Osteoblast (primary cell): ENCODE measurements around the gene CCR9. TPM values are rescaled to one million over a fixed set of nuclear protein-coding genes. Genes with fewer than 3 reads are reported as not detected.

Experiments
- DNase-seq: peaks from one replicate; pipeline ENCODE4 v3.0.0; 2011; ENCODE audit warnings: low spot score, mixed read lengths; ENCODE audit not compliant: insufficient read length; ENCODE audit errors: missing footprints
- H2AFZ ChIP-seq: 2 replicates; pipeline ENCODE4 v1.6.0; 2011; ENCODE audit warnings: mild to moderate bottlenecking, low read length
- H3K27ac ChIP-seq: 2 replicates; pipeline ENCODE4 v1.5.1; 2011; ENCODE audit warnings: mild to moderate bottlenecking, low read depth, low read length, moderate library complexity
- H3K27me3 ChIP-seq: 2 replicates; pipeline ENCODE4 v1.6.0; 2012; ENCODE audit warnings: mild to moderate bottlenecking, control low read depth, inconsistent platforms, low read length, moderate library complexity; ENCODE audit not compliant: insufficient read depth
- H3K36me3 ChIP-seq: 2 replicates; pipeline ENCODE4 v1.5.1; 2011; ENCODE audit warnings: mild to moderate bottlenecking, low read length, control low read depth, moderate library complexity; ENCODE audit not compliant: insufficient read depth
- H3K4me1 ChIP-seq: 2 replicates; pipeline ENCODE4 v1.5.1; 2011; ENCODE audit warnings: mild to moderate bottlenecking, low read length, control low read depth, moderate library complexity; ENCODE audit not compliant: insufficient read depth
- H3K4me2 ChIP-seq: 2 replicates; pipeline ENCODE4 v1.6.0; 2011; ENCODE audit warnings: mild to moderate bottlenecking, low read length; ENCODE audit not compliant: insufficient read depth
- H3K4me3 ChIP-seq: fragments of 200-600 bp; sonication (generic); 3 replicates; pipeline ENCODE4 v1.5.1; 2012; ENCODE audit warnings: mild to moderate bottlenecking, low read length, inconsistent platforms; ENCODE audit not compliant: insufficient read depth
- H3K79me2 ChIP-seq: 2 replicates; pipeline ENCODE4 v1.6.0; 2012; ENCODE audit warnings: mild to moderate bottlenecking, low read length, control low read depth, inconsistent platforms; ENCODE audit not compliant: insufficient read depth
- H3K9me3 ChIP-seq: 2 replicates; pipeline ENCODE4 v1.5.1; 2011; ENCODE audit warnings: low read depth, low read length, control low read depth
- H4K20me1 ChIP-seq: 2 replicates; pipeline ENCODE4 v1.6.0; 2012; ENCODE audit warnings: mild to moderate bottlenecking, low read length, control low read depth; ENCODE audit not compliant: insufficient read depth
- total RNA-seq: library from RNA; depleted of rRNA; stranded (reverse); fragments of >200 nt; gene quantifications from 2 replicates; pipeline ENCODE4 v1.2.3, GENCODE V29; 2012
- TF ChIP-seq, protein P1 (sequence below): IDR thresholded peaks from 2 replicates; pipeline ENCODE4 v1.5.1; 2011; ENCODE audit warnings: mild to moderate bottlenecking, low read depth, low read length, moderate library complexity; ENCODE audit errors: extremely low read depth

Gene CCR9
- total RNA-seq, 1 donor, result not detected

DNA sequence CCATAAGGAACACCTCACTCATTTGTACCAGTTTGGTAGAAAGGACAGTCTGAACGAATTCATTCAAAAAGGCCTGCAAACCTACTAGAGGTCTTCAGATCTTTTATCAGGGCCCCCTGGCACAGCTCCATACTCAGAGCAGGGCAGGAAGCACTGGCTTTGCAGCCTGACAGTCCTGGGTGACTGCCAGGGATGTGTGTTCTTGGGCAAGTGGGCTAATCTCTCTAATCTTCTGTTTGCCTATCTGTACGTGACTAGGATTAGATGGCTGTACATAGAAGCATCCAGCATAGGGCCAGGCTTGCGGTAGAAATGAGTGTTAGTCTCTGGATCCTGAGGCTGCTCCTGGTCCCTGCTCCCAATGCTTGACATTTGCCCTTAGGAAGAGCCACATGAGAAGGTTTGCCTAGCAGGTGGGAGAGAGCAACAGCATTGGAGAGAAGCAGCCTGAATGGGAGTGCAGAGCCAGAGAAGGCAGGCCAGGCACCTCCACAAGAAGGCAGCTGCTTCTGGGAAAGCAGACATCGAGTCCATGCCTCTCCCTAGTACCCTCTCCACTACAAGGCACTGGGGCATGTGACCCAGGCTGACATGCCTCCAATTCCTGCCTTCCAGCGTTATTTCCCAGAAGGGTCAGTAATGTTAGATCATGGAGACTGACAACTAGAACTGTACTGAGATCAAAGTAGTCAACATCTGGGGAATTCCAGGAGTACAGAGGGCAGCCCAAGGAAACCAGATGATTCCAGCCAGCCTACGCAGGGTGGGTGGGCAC is 55.9 kb downstream of the CCR9 start:
- Histone ChIP-seq H3K4me2 (no peak overlapping the region), H3K4me3 (no peak overlapping the region), H2AFZ (no peak overlapping the region), H3K36me3 (peaks cover 7% of the 10 kb centered on the region), H3K4me1 (peaks cover 14% of the 10 kb centered on the region), H4K20me1 (peaks cover 13% of the 10 kb centered on the region), H3K27ac (no peak overlapping the region), H3K79me2 (no peaks in the 10 kb centered on the region), H3K27me3 (no peaks in the 10 kb centered on the region), H3K9me3 (no peaks in the 10 kb centered on the region)
- DNase-seq, result no peak
- TF ChIP-seq, protein P1, sequence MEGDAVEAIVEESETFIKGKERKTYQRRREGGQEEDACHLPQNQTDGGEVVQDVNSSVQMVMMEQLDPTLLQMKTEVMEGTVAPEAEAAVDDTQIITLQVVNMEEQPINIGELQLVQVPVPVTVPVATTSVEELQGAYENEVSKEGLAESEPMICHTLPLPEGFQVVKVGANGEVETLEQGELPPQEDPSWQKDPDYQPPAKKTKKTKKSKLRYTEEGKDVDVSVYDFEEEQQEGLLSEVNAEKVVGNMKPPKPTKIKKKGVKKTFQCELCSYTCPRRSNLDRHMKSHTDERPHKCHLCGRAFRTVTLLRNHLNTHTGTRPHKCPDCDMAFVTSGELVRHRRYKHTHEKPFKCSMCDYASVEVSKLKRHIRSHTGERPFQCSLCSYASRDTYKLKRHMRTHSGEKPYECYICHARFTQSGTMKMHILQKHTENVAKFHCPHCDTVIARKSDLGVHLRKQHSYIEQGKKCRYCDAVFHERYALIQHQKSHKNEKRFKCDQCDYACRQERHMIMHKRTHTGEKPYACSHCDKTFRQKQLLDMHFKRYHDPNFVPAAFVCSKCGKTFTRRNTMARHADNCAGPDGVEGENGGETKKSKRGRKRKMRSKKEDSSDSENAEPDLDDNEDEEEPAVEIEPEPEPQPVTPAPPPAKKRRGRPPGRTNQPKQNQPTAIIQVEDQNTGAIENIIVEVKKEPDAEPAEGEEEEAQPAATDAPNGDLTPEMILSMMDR, result no peak

GRCh38 chr3:45943207-45943846 is 57.0 kb downstream of the CCR9 start, which contains the start of gene CXCR6:
CXCR6 (plus strand) TSS chr3:45943464; CDS start chr3:45946482, 3,018 bp downstream.
- DNase-seq, result no peak
- H3K4me1 ChIP-seq, result peaks cover 24% of the 10 kb centered on the region
- H3K27ac ChIP-seq, result no peak within 1 kb of the TSS
- H3K4me2 ChIP-seq, result no peak within 1 kb of the TSS
- H3K27me3 ChIP-seq, result no peaks in the 10 kb centered on the region
- TF ChIP-seq, protein P1, result no peak
- H3K4me3 ChIP-seq, result no peak within 1 kb of the TSS
- no peak within 1 kb of the TSS for H2AFZ ChIP-seq
- H4K20me1 ChIP-seq, result peaks cover 10% of the 10 kb centered on the region
- H3K9me3 ChIP-seq, result no peaks in the 10 kb centered on the region
- H3K79me2 ChIP-seq, result no peaks in the 10 kb centered on the region
- peaks cover 7% of the 10 kb centered on the region for H3K36me3 ChIP-seq

GRCh38 chr3:45944830-45945620 is 58.7 kb downstream of the CCR9 start:
- Histone ChIP-seq H4K20me1 (peaks cover 22% of the 10 kb centered on the region), H3K4me2 (no peak overlapping the region), H3K36me3 (peaks cover 11% of the 10 kb centered on the region), H3K27ac (no peak overlapping the region), H3K27me3 (no peaks in the 10 kb centered on the region), H2AFZ (no peak overlapping the region), H3K4me3 (no peak overlapping the region), H3K4me1 (peaks cover 27% of the 10 kb centered on the region), H3K79me2 (no peaks in the 10 kb centered on the region), H3K9me3 (no peaks in the 10 kb centered on the region)
- TF ChIP-seq, protein P1, result no peak
- DNase-seq, result no peak
